SU-DHL-6 (cell line): ENCODE results near the gene SSR3.

Source experiments
- CTCF ChIP-seq: fragments of 200-600 bp; sonication (generic); IDR thresholded peaks from one replicate; pipeline ENCODE4 v1.5.1; 2017; ENCODE audit warnings: antibody characterized with exemption, mild to moderate bottlenecking, low read length, moderate library complexity; ENCODE audit not compliant: insufficient read depth, poor library complexity, severe bottlenecking
- EZH2phosphoT487 ChIP-seq: fragments of 200-600 bp; sonication (generic), shearing (Covaris generic); conservative IDR thresholded peaks from 2 replicates; pipeline ENCODE4 v1.6.1; 2018; ENCODE audit warnings: mild to moderate bottlenecking, antibody characterized with exemption, low read length, moderate library complexity, mixed read lengths

GRCh38 chr3:156527060-156527459, 27.9 kb downstream of the SSR3 start:
- TF ChIP-seq CTCF (no peak), EZH2phosphoT487 (no peak)
